CD8-positive, alpha-beta memory T cell (primary cell): Measurements from ENCODE around the gene RPS6KL1. TPM values are rescaled to one million over a fixed set of nuclear protein-coding genes. Genes with fewer than 3 reads are reported as not detected.

Source experiments
- CTCF ChIA-PET: fragments of 350-600 bp; sonication (Branson Sonifier 250); formaldehyde crosslinking; loops from one replicate; lab custom pipeline; 2021; ENCODE audit warnings: antibody characterized with exemption; lab: Charles Lee
- POLR2A ChIA-PET: fragments of 350-600 bp; sonication (Branson Sonifier 250); formaldehyde crosslinking; loops from one replicate; lab custom pipeline; 2021; ENCODE audit warnings: antibody characterized with exemption; lab: Charles Lee
- DNase-seq, 5 donors: peaks; one replicate each; pipeline versions ENCODE4 v3.0.0 to v3.0.0-alpha.2; 2020 to 2022; ENCODE audit warnings: mixed read lengths in 1 of 5
- H3K27ac ChIP-seq: one replicate; pipeline ENCODE4 v1.7.0; 2013; ENCODE audit warnings: low read depth, mild to moderate bottlenecking, low read length, moderate library complexity
- H3K27me3 ChIP-seq: 2 replicates; pipeline ENCODE4 v1.7.0; 2013; ENCODE audit warnings: low read length, mild to moderate bottlenecking; ENCODE audit not compliant: insufficient read depth, poor library complexity, severe bottlenecking
- H3K36me3 ChIP-seq: 2 replicates; pipeline ENCODE4 v1.7.0; 2013; ENCODE audit warnings: mild to moderate bottlenecking, low read length, moderate library complexity; ENCODE audit not compliant: insufficient read depth
- H3K4me1 ChIP-seq: 2 replicates; pipeline ENCODE4 v1.7.0; 2013; ENCODE audit warnings: mild to moderate bottlenecking, low read length, moderate library complexity; ENCODE audit not compliant: insufficient read depth
- H3K4me3 ChIP-seq: 2 replicates; pipeline ENCODE4 v1.7.0; 2013; ENCODE audit warnings: mild to moderate bottlenecking, low read length
- H3K9me3 ChIP-seq: 2 replicates; pipeline ENCODE4 v1.7.0; 2013; ENCODE audit warnings: mild to moderate bottlenecking, low read length
- H3K27ac Mint-ChIP-seq, 8 donors: one replicate each; pipeline ENCODE4 v1.8.0; 2020 to 2021; ENCODE audit warnings: mixed read lengths in 8 of 8, mild to moderate bottlenecking in 6 of 8, inconsistent platforms in 3 of 8, moderate library complexity in 3 of 8
- H3K27me3 Mint-ChIP-seq, 2 donors: one replicate each; pipeline ENCODE4 v1.8.0; 2020 to 2021; ENCODE audit warnings: mixed read lengths in 2 of 2, mild to moderate bottlenecking in 1 of 2, moderate library complexity in 1 of 2
- H3K36me3 Mint-ChIP-seq, 3 donors: one replicate each; pipeline ENCODE4 v1.8.0; 2020 to 2021; ENCODE audit warnings: mixed read lengths in 3 of 3, inconsistent platforms in 1 of 3, mild to moderate bottlenecking in 1 of 3
- H3K4me1 Mint-ChIP-seq, 3 donors: one replicate each; pipeline ENCODE4 v1.8.0; 2020 to 2021; ENCODE audit warnings: mixed read lengths in 3 of 3, inconsistent platforms in 1 of 3, mild to moderate bottlenecking in 1 of 3
- H3K4me3 Mint-ChIP-seq, 7 donors: one replicate each; pipeline ENCODE4 v1.8.0; 2020 to 2021; ENCODE audit warnings: mixed read lengths in 7 of 7, mild to moderate bottlenecking in 6 of 7, moderate library complexity in 4 of 7, inconsistent platforms in 2 of 7
- H3K9me3 Mint-ChIP-seq, 5 donors: one replicate each; pipeline ENCODE4 v1.8.0; 2020 to 2022; ENCODE audit warnings: mixed read lengths in 5 of 5, mild to moderate bottlenecking in 3 of 5, moderate library complexity in 2 of 5, inconsistent platforms in 1 of 5
- polyA plus RNA-seq: library from polyadenylated mRNA; unstranded; fragments of 300-500 nt; fragmentation: Illumina TruSeq; gene quantifications from one replicate; pipeline ENCODE4 v1.2.3, GENCODE V29; 2021
- total RNA-seq, 2 experiments: library from RNA; stranded (reverse); gene quantifications; one replicate each; pipeline ENCODE4 v1.2.3, GENCODE V29; 2021

RPS6KL1 gene
- total and polyA plus RNA-seq, 3 experiments from 2014 or later, result 4.8 to 5.0 TPM; not detected in 1

DNA sequence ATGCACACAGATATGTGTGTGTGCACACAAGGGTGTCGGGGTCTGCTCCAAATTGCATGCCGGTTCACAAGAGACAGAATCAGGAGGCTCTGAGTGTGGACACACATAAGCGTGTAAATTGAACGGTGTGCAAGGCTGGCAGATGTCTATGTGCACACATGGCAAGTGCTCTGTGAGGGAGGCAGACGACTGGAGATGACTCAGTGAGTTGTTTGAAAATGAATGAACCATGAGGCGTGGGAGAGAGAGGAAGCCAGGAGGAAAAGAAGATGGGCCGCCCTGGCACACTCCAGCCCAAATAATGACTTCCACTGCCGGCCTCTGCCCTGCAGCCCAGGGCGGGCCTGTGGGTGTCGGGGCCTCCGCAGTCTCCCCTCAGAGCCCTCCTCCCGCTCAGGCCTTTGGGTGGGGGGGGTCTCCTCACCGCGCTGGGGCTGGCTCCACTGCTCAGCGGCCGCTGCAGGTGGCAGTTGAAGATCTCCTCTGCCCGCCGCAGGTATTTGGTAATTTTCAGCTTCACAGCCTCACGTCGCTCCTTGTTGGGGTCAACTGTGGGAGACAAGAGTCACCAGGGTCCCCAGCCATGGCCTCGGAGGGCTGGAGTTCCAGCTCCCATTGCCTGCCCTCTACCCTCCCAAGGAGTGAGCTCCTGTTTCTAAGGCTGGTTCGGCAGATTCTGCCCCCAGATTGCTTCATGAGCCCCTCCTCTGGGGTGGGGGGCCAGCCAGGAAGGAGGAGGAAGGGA lies 3.5 kb downstream of the RPS6KL1 start:
- Histone ChIP-seq H3K4me3 (no peak overlapping the region), H3K36me3 (no peaks in the 10 kb centered on the region), H3K27me3 (no peaks in the 10 kb centered on the region), H3K9me3 (no peaks in the 10 kb centered on the region), H3K4me1 (peaks cover 5% of the 10 kb centered on the region), H3K27ac (no peak overlapping the region)
- Mint-ChIP-seq H3K4me3 (no peak overlapping the region), H3K27me3 (peaks cover 4 to 13% of the 10 kb centered on the region in 2 donors), H3K27ac (no peak overlapping the region), H3K36me3 (peaks cover 0 to 5% (median 0%) of the 10 kb centered on the region in 3 donors), H3K9me3 (no peaks in the 10 kb centered on the region), H3K4me1 (peaks cover 0 to 13% (median 1%) of the 10 kb centered on the region in 3 donors)
- ChIA-PET POLR2A (no interaction called here), CTCF (interaction anchor here (1.0 kb wide), 1 partner anchor 169 kb away, joined by 3 read pairs; no protein-coding TSS in a partner anchor)
- no peak for DNase-seq

DNA sequence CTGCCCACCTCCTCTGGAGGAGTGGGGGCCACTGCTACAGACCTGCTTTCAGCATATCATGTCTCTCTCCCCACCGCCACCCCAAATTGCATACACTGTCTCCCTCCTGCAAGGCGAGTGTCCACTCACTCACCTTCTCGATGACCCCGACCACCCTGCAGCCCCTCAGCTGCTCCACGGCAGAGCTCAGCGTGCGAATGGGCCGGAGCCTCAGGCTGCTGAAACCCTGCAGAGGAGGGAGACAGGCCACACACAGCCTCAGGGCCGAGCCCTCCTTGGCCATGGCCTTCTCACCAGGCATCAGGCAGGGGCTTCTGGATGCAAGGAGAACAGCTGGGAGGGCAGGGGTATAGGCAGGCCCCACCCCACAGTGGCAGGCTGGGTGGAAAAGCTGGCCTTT lies 4.7 kb downstream of the RPS6KL1 start:
- H3K36me3 ChIP-seq, result no peaks in the 10 kb centered on the region
- ChIA-PET CTCF (interaction anchor here (1.5 kb wide), 1 partner anchor 145 kb away, joined by 3 read pairs; no protein-coding TSS in a partner anchor), POLR2A (no interaction called here)
- no peak overlapping the region for H3K27ac ChIP-seq
- H3K4me1 Mint-ChIP-seq, result peaks cover 0 to 8% (median 1%) of the 10 kb centered on the region in 3 donors
- no peaks in the 10 kb centered on the region for H3K9me3 ChIP-seq
- no peaks in the 10 kb centered on the region for H3K27me3 ChIP-seq
- peaks cover 0 to 5% of the 10 kb centered on the region in 2 donors for H3K27me3 Mint-ChIP-seq
- peaks cover under 1% of the 10 kb centered on the region for H3K4me1 ChIP-seq
- no peak overlapping the region for H3K27ac Mint-ChIP-seq
- H3K9me3 Mint-ChIP-seq, result no peaks in the 10 kb centered on the region
- no peak for DNase-seq
- H3K36me3 Mint-ChIP-seq, result no peaks in the 10 kb centered on the region
- no peak overlapping the region for H3K4me3 Mint-ChIP-seq
- no peak overlapping the region for H3K4me3 ChIP-seq

DNA sequence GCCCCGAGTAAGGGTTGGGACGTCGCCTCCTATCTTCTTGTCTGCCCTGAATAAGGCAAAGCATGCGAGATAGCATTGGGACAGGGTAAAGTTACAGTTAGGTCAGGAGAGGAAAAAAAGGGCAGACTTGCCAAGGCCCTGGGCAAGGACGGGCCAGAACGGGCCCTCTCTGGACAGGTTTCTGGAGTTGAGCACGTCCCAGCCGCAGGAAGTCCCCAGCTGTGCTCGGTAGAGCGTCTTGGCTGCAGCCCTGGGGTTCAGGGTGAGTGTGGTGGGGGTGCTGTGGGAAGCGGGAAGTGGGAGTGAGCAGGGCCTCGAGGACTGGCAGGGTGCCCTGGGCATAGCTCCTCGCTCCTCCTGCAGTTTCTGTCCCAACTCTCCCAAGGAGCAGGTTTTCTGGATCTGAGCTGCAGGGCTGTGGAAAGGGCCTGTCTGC lies 5.4 kb downstream of the RPS6KL1 start:
- no peak overlapping the region for H3K27ac ChIP-seq
- Mint-ChIP-seq H3K4me1 (peaks cover 0 to 4% (median 1%) of the 10 kb centered on the region in 3 donors), H3K27me3 (peaks cover 0 to 4% of the 10 kb centered on the region in 2 donors), H3K27ac (no peak overlapping the region), H3K4me3 (no peak overlapping the region), H3K9me3 (no peaks in the 10 kb centered on the region), H3K36me3 (no peaks in the 10 kb centered on the region)
- no peak overlapping the region for H3K4me3 ChIP-seq
- DNase-seq, result no peak
- no peaks in the 10 kb centered on the region for H3K36me3 ChIP-seq
- H3K4me1 ChIP-seq, result no peaks in the 10 kb centered on the region
- no peaks in the 10 kb centered on the region for H3K9me3 ChIP-seq
- ChIA-PET CTCF (interaction anchor here (1.1 to 1.8 kb wide), 3 partner anchors 32 to 145 kb away, joined by 3 to 6 read pairs (median 3); no protein-coding TSS in a partner anchor), POLR2A (no interaction called here)
- no peaks in the 10 kb centered on the region for H3K27me3 ChIP-seq

DNA sequence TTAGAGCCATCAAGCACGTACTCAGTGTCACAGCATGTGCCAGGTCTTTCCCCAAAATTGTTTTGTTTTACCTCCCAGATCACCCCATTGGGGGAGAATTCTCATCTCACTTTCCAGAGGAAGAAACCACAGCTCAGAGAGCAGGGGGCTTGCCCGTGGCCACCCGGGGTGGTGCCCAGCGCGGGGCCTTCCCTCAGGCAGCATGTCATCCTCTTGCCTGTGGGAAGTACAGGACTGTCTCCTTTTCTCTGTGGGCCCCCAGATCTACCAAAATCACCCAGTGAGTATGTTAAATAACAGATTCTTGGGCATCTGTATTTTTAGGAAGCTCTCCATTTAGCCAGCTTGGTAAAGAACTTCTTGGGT lies 5.9 kb downstream of the RPS6KL1 start:
- H3K9me3 ChIP-seq, result no peaks in the 10 kb centered on the region
- H3K9me3 Mint-ChIP-seq, result no peaks in the 10 kb centered on the region
- no peaks in the 10 kb centered on the region for H3K27me3 ChIP-seq
- H3K4me3 ChIP-seq, result no peak overlapping the region
- peaks cover 0 to under 1% (median 0%) of the 10 kb centered on the region in 3 donors for H3K4me1 Mint-ChIP-seq
- H3K36me3 Mint-ChIP-seq, result no peaks in the 10 kb centered on the region
- H3K4me3 Mint-ChIP-seq, result no peak overlapping the region
- no peak overlapping the region for H3K27ac Mint-ChIP-seq
- DNase-seq, result no peak
- no peaks in the 10 kb centered on the region for H3K4me1 ChIP-seq
- no peak overlapping the region for H3K27ac ChIP-seq
- H3K36me3 ChIP-seq, result no peaks in the 10 kb centered on the region
- peaks cover 0 to 1% of the 10 kb centered on the region in 2 donors for H3K27me3 Mint-ChIP-seq
- POLR2A ChIA-PET, result no interaction called here
- CTCF ChIA-PET, result interaction anchor here (1.1 to 1.8 kb wide), 3 partner anchors 32 to 146 kb away, joined by 3 to 6 read pairs (median 3); no protein-coding TSS in a partner anchor

DNA sequence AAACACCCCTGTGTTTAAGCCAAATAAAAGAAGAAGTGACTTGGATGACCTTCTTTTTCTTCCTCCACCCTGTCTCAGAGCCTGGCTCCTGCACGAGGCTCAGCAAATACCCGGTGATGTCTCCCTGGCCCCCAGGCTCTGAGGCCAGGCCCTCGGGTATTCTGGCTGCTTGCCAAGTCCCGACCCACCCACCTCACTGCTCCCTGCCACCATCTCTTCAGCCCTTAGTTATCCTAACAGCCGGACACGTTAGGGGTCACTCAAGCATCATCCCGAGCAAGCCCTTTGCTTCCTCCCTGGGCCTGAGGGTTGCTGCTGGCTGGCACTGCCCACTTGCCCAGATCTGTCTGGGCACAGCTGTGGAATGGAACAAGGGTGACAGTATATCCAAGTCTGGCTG lies 7.2 kb downstream of the RPS6KL1 start:
- ChIA-PET POLR2A (no interaction called here), CTCF (interaction anchor here (1.8 kb wide), 1 partner anchor 55 kb away, joined by 6 read pairs; no protein-coding TSS in a partner anchor)
- H3K27ac ChIP-seq, result no peak overlapping the region
- H3K4me3 Mint-ChIP-seq, result no peak overlapping the region
- no peak overlapping the region for H3K27ac Mint-ChIP-seq
- no peaks in the 10 kb centered on the region for H3K4me1 Mint-ChIP-seq
- no peaks in the 10 kb centered on the region for H3K27me3 Mint-ChIP-seq
- H3K36me3 ChIP-seq, result no peaks in the 10 kb centered on the region
- H3K9me3 ChIP-seq, result no peaks in the 10 kb centered on the region
- no peaks in the 10 kb centered on the region for H3K4me1 ChIP-seq
- no peaks in the 10 kb centered on the region for H3K27me3 ChIP-seq
- H3K36me3 Mint-ChIP-seq, result no peaks in the 10 kb centered on the region
- no peak for DNase-seq
- no peaks in the 10 kb centered on the region for H3K9me3 Mint-ChIP-seq
- no peak overlapping the region for H3K4me3 ChIP-seq

DNA sequence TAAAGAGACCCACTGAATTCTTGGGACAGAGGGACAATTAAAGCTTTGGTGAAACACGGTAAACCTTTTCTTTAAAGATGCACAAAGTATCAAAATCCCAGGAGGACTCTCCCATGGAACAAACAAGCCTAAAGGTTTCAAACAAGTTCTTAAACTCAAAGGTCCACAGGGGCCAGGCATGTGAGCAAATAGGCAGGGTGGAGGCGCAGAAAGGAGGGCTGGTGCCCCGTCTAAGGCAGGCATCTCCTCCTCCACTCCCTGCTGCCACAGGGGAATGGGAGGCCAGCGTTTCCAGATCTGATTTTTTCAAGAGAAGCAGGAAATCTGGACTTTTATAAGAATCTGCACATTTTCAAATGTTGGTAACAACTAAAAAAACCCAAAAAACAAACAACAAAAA lies 7.6 kb downstream of the RPS6KL1 start:
- Mint-ChIP-seq H3K27ac (no peak overlapping the region), H3K4me3 (no peak overlapping the region), H3K27me3 (no peaks in the 10 kb centered on the region), H3K9me3 (no peaks in the 10 kb centered on the region), H3K36me3 (no peaks in the 10 kb centered on the region), H3K4me1 (no peaks in the 10 kb centered on the region)
- Histone ChIP-seq H3K36me3 (no peaks in the 10 kb centered on the region), H3K4me1 (no peaks in the 10 kb centered on the region), H3K9me3 (no peaks in the 10 kb centered on the region), H3K27me3 (no peaks in the 10 kb centered on the region), H3K4me3 (no peak overlapping the region), H3K27ac (no peak overlapping the region)
- POLR2A ChIA-PET, result no interaction called here
- DNase-seq, result no peak
- CTCF ChIA-PET, result interaction anchor here (0.9 kb wide), 1 partner anchor 54 kb away, joined by 6 read pairs; no protein-coding TSS in a partner anchor

DNA sequence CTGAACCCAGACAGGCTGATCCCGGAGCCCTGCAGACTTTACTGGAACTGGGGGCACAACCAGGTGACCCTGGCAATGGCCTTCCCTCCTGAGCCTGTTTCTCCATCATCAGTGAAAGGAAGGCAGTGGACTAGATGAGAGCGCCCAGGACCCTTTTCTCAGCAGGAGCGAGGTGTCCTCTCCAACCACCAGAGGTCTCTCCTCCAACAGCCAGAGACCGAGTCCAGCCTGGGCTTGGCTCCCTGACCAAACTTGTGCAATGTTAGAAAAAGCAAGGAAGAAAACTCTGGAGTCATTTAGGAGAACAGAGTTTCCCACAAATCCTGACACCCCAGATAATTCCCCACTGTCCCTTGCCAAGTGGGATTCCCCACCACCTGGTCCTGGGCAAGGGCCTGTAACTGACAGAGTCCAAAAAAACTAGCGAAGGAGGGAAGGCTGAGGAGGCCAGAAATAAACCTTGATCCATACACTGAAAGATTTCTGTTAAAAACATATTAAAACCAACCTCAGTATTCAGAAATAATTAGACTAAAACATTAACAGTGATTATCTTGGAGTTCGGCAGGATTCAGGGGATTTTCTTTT lies 9.0 kb downstream of the RPS6KL1 start:
- H3K4me3 ChIP-seq, result no peak overlapping the region
- CTCF ChIA-PET, result no interaction called here
- no peak for DNase-seq
- Mint-ChIP-seq H3K4me1 (no peaks in the 10 kb centered on the region), H3K27me3 (no peaks in the 10 kb centered on the region), H3K4me3 (no peak overlapping the region), H3K9me3 (no peaks in the 10 kb centered on the region), H3K27ac (no peak overlapping the region), H3K36me3 (no peaks in the 10 kb centered on the region)
- H3K36me3 ChIP-seq, result no peaks in the 10 kb centered on the region
- no peaks in the 10 kb centered on the region for H3K4me1 ChIP-seq
- H3K27me3 ChIP-seq, result no peaks in the 10 kb centered on the region
- POLR2A ChIA-PET, result no interaction called here
- no peaks in the 10 kb centered on the region for H3K9me3 ChIP-seq
- H3K27ac ChIP-seq, result no peak overlapping the region

DNA sequence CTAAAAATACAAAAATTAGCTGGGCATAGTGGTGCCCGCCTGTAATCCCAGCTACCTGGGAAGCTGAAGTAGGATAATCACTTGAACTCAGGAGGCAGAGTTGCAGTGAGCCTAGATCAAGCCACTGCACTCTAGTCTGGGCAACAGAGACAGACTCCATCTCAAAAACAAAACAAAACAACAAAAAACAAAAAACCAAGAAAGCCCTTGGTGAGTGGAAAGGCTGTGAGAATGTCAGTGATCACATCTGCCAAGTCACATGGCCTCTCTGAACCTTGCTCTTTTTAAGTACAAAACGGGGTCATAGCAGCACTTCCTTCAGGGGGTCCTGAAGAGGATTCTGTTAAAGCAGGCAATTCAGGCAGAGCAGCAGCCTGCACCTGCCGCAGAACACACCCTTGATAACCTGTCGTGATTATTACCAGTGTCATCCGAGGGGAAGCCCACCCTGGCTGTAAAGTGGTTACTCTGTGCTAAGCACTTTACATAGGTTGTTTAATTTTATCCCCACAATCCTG lies 9.6 kb downstream of the RPS6KL1 start:
- Mint-ChIP-seq H3K4me1 (no peaks in the 10 kb centered on the region), H3K4me3 (no peak overlapping the region), H3K36me3 (no peaks in the 10 kb centered on the region), H3K27ac (no peak overlapping the region), H3K27me3 (no peaks in the 10 kb centered on the region), H3K9me3 (no peaks in the 10 kb centered on the region)
- no peaks in the 10 kb centered on the region for H3K9me3 ChIP-seq
- H3K36me3 ChIP-seq, result no peaks in the 10 kb centered on the region
- CTCF ChIA-PET, result interaction anchor here (1.5 kb wide), 1 partner anchor 175 kb away, joined by 3 read pairs; no protein-coding TSS in a partner anchor
- no peak for DNase-seq
- POLR2A ChIA-PET, result no interaction called here
- H3K4me3 ChIP-seq, result no peak overlapping the region
- no peaks in the 10 kb centered on the region for H3K4me1 ChIP-seq
- no peak overlapping the region for H3K27ac ChIP-seq
- H3K27me3 ChIP-seq, result no peaks in the 10 kb centered on the region
